SK-N-SH (cell line): ENCODE data around the gene ABCG5. TPM values are rescaled to one million over a fixed set of nuclear protein-coding genes. Genes with fewer than 3 reads are reported as not detected.

Experiments used
- CTCF ChIA-PET: fragments of 300-600, 350-600 bp; formaldehyde crosslinking; extraction: SDS; loops from one replicate; lab custom pipeline; 2021; lab: Yijun Ruan, JAX
- POLR2A ChIA-PET: fragments of 350-600 bp; sonication (Branson Sonifier 250); formaldehyde crosslinking; extraction: SDS; loops from one replicate; lab custom pipeline; 2020; ENCODE audit warnings: antibody characterized with exemption, inconsistent platforms; lab: Yijun Ruan, JAX
- DNase-seq: peaks from one replicate; pipeline ENCODE4 v3.0.0; 2012
- H2AFZ ChIP-seq: fragments of 200-600 bp; sonication (generic); 2 replicates; pipeline ENCODE4 v1.8.1; 2016; ENCODE audit warnings: antibody characterized with exemption, mild to moderate bottlenecking, low read depth
- H3F3A ChIP-seq: fragments of 200-600 bp; sonication (generic); replicated peaks from 2 replicates; pipeline ENCODE3; 2016; ENCODE audit warnings: antibody characterized with exemption, mild to moderate bottlenecking; ENCODE audit not compliant: insufficient read depth
- H3K27ac ChIP-seq, 2 experiments: fragments of 200-500 bp in 1 of 2; fragments of 200-600 bp in 1 of 2; sonication (Bioruptor generic) in 1 of 2; sonication (generic), shearing (Covaris generic) in 1 of 2; 2 replicates each; pipeline versions ENCODE4 v1.5.1 to v1.6.1; 2014 to 2016; ENCODE audit warnings: low read depth in 2 of 2, inconsistent platforms in 1 of 2, low read length in 1 of 2, mild to moderate bottlenecking in 1 of 2, mixed read lengths in 1 of 2
- H3K27me3 ChIP-seq: fragments of 200-600 bp; sonication (generic), shearing (Covaris generic); 2 replicates; pipeline ENCODE4 v1.6.1; 2016; ENCODE audit warnings: mixed run types; ENCODE audit not compliant: insufficient read depth
- H3K36me3 ChIP-seq, 2 experiments: fragments of 200-500 bp in 1 of 2; fragments of 200-600 bp in 1 of 2; sonication (Bioruptor generic) in 1 of 2; sonication (generic) in 1 of 2; replicated peaks in 1 of 2; 2 replicates each; pipeline versions ENCODE3 to v1.5.1; 2014 to 2016; ENCODE audit warnings: low read length in 1 of 2, mild to moderate bottlenecking in 1 of 2; ENCODE audit not compliant: insufficient read depth in 2 of 2, control insufficient read depth in 1 of 2
- H3K4me1 ChIP-seq, 2 experiments: fragments of 200-500 bp in 1 of 2; fragments of 200-600 bp in 1 of 2; sonication (Bioruptor generic) in 1 of 2; sonication (generic), shearing (Covaris generic) in 1 of 2; 2 replicates each; pipeline versions ENCODE4 v1.5.1 to v1.6.1; 2014 to 2016; ENCODE audit warnings: low read depth in 1 of 2, low read length in 1 of 2, mixed run types in 1 of 2; ENCODE audit not compliant: insufficient read depth in 2 of 2, control insufficient read depth in 1 of 2
- H3K4me2 ChIP-seq: fragments of 200-600 bp; sonication (generic), shearing (Covaris generic); 2 replicates; pipeline ENCODE4 v1.6.1; 2017; ENCODE audit warnings: mixed run types
- H3K4me3 ChIP-seq, 2 experiments: fragments of 200-500 bp in 1 of 2; fragments of 200-600 bp in 1 of 2; sonication (Bioruptor generic) in 1 of 2; sonication (generic), shearing (Covaris generic) in 1 of 2; 2 replicates each; pipeline versions ENCODE4 v1.5.1 to v1.8.1; 2014 to 2016; ENCODE audit warnings: low read depth in 2 of 2, inconsistent platforms in 1 of 2, low read length in 1 of 2, mild to moderate bottlenecking in 1 of 2, mixed read lengths in 1 of 2, moderate library complexity in 1 of 2
- H3K79me2 ChIP-seq: fragments of 200-600 bp; sonication (generic); 2 replicates; pipeline ENCODE4 v1.8.1; 2017; ENCODE audit warnings: mild to moderate bottlenecking; ENCODE audit not compliant: insufficient read depth
- H3K9ac ChIP-seq: fragments of 200-600 bp; sonication (generic); 2 replicates; pipeline ENCODE4 v1.6.1; 2017; ENCODE audit warnings: mixed run types
- H3K9me2 ChIP-seq: fragments of 200-600 bp; sonication (generic); 2 replicates; pipeline ENCODE4 v1.6.1; 2017; ENCODE audit warnings: mixed run types
- H3K9me3 ChIP-seq: fragments of 200-600 bp; sonication (generic); 2 replicates; pipeline ENCODE4 v1.6.1; 2017; ENCODE audit warnings: mixed run types, mild to moderate bottlenecking, moderate library complexity
- H4K20me1 ChIP-seq: fragments of 200-600 bp; sonication (generic); 2 replicates; pipeline ENCODE4 v1.6.1; 2017; ENCODE audit warnings: mild to moderate bottlenecking, mixed run types; ENCODE audit not compliant: insufficient read depth
- ELF1 ChIP-seq: IDR thresholded peaks from 2 replicates; pipeline ENCODE4 v1.4.0; 2012
- EP300 ChIP-seq, 2 experiments: IDR thresholded peaks; 2 replicates each; pipeline versions ENCODE4 v1.4.0 to v1.6.1; 2012; ENCODE audit warnings: borderline replicate concordance in 1 of 2, low read depth in 1 of 2, low read length in 1 of 2
- GATA2 ChIP-seq: sonication (generic); formaldehyde crosslinking; IDR thresholded peaks from 2 replicates; pipeline ENCODE4 v1.5.0; 2020; ENCODE audit warnings: mild to moderate bottlenecking, missing genetic modification reagents
- JUND ChIP-seq: IDR thresholded peaks from 2 replicates; pipeline ENCODE4 v1.4.0; 2012
- MXI1 ChIP-seq: IDR thresholded peaks from 2 replicates; pipeline ENCODE4 v1.6.1; 2012; ENCODE audit warnings: mild to moderate bottlenecking, low read depth, low read length, improper control_type of control experiment
- RXRA ChIP-seq: IDR thresholded peaks from 2 replicates; pipeline ENCODE4 v1.4.0; 2012; ENCODE audit warnings: low read depth, mild to moderate bottlenecking, borderline replicate concordance
- SIN3A ChIP-seq: IDR thresholded peaks from 2 replicates; pipeline ENCODE4 v1.6.1; 2012; ENCODE audit warnings: low read depth, mild to moderate bottlenecking, low read length, moderate library complexity, borderline replicate concordance
- TEAD4 ChIP-seq: IDR thresholded peaks from 2 replicates; pipeline ENCODE4 v1.4.0; 2012; ENCODE audit warnings: mild to moderate bottlenecking, borderline replicate concordance; ENCODE audit not compliant: insufficient read depth
- USF1 ChIP-seq: IDR thresholded peaks from 2 replicates; pipeline ENCODE4 v1.4.0; 2012; ENCODE audit warnings: low read depth, borderline replicate concordance
- YY1 ChIP-seq: IDR thresholded peaks from 2 replicates; pipeline ENCODE4 v1.4.0; 2012; ENCODE audit warnings: low read depth, mild to moderate bottlenecking
- WGBS: methylation state at CpG from one replicate; pipeline ENCODE4 v1.1.6; 2017; ENCODE audit warnings: low lambda C conversion rate; 5-methylcytosine and 5-hydroxymethylcytosine counted together
- polyA plus RNA-seq, 3 experiments: library from polyadenylated mRNA; depleted of rRNA; stranded (reverse); fragments of >200 nt; gene quantifications; 2 replicates each; pipeline ENCODE4 v1.2.3, GENCODE V29; 2012
- TF ChIP-seq, protein P1 (sequence below): IDR thresholded peaks from 2 replicates; pipeline ENCODE4 v1.4.0; 2012; ENCODE audit warnings: low read depth
- TF ChIP-seq, protein P2 (sequence below): IDR thresholded peaks from 2 replicates; pipeline ENCODE4 v1.6.1; 2012; ENCODE audit warnings: mild to moderate bottlenecking, low read depth, low read length, moderate library complexity
- TF ChIP-seq, protein P3 (sequence below): IDR thresholded peaks from 2 replicates; pipeline ENCODE4; 2012
- TF ChIP-seq, protein P4 (sequence below): fragments of 200-600 bp; sonication (generic); IDR thresholded peaks from 2 replicates; pipeline ENCODE4 v1.6.1; 2017; ENCODE audit warnings: antibody characterized with exemption, mild to moderate bottlenecking, moderate library complexity
- TF ChIP-seq, protein P5 (sequence below): IDR thresholded peaks from 2 replicates; pipeline ENCODE4 v1.4.0; 2012; ENCODE audit warnings: low read depth, borderline replicate concordance

ABCG5 gene
- polyA plus RNA-seq, 1 of the 3 experiments (the other 2 are of a cell fraction): not detected

- no peaks in the 10 kb centered on the region for H3K9me2 ChIP-seq
- TF ChIP-seq, protein P1, sequence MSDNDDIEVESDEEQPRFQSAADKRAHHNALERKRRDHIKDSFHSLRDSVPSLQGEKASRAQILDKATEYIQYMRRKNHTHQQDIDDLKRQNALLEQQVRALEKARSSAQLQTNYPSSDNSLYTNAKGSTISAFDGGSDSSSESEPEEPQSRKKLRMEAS: no peak
- no peak for TF ChIP-seq GATA2 (CRISPR knock-in tag)
- no peak for TF ChIP-seq TEAD4
- TF ChIP-seq RXRA: no peak
- TF ChIP-seq, protein P2, sequence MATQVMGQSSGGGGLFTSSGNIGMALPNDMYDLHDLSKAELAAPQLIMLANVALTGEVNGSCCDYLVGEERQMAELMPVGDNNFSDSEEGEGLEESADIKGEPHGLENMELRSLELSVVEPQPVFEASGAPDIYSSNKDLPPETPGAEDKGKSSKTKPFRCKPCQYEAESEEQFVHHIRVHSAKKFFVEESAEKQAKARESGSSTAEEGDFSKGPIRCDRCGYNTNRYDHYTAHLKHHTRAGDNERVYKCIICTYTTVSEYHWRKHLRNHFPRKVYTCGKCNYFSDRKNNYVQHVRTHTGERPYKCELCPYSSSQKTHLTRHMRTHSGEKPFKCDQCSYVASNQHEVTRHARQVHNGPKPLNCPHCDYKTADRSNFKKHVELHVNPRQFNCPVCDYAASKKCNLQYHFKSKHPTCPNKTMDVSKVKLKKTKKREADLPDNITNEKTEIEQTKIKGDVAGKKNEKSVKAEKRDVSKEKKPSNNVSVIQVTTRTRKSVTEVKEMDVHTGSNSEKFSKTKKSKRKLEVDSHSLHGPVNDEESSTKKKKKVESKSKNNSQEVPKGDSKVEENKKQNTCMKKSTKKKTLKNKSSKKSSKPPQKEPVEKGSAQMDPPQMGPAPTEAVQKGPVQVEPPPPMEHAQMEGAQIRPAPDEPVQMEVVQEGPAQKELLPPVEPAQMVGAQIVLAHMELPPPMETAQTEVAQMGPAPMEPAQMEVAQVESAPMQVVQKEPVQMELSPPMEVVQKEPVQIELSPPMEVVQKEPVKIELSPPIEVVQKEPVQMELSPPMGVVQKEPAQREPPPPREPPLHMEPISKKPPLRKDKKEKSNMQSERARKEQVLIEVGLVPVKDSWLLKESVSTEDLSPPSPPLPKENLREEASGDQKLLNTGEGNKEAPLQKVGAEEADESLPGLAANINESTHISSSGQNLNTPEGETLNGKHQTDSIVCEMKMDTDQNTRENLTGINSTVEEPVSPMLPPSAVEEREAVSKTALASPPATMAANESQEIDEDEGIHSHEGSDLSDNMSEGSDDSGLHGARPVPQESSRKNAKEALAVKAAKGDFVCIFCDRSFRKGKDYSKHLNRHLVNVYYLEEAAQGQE: no peak
- TF ChIP-seq YY1: no peak
- no peak for TF ChIP-seq MXI1
- TF ChIP-seq JUND: no peak
- no peak for TF ChIP-seq USF1
- TF ChIP-seq, protein P3, sequence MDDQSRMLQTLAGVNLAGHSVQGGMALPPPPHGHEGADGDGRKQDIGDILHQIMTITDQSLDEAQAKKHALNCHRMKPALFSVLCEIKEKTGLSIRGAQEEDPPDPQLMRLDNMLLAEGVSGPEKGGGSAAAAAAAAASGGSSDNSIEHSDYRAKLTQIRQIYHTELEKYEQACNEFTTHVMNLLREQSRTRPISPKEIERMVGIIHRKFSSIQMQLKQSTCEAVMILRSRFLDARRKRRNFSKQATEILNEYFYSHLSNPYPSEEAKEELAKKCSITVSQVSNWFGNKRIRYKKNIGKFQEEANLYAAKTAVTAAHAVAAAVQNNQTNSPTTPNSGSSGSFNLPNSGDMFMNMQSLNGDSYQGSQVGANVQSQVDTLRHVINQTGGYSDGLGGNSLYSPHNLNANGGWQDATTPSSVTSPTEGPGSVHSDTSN: no peak
- TF ChIP-seq, all 33 proteins: peak for 0
- ChIA-PET CTCF (interaction anchor here (1.2 to 1.3 kb wide), 2 partner anchors 25 to 212 kb away, joined by 3 read pairs; no protein-coding TSS in a partner anchor), POLR2A (no interaction called here)
- no peak overlapping the region for H3K27ac ChIP-seq
- H3K9me3 ChIP-seq: no peaks in the 10 kb centered on the region
- H3K4me1 ChIP-seq: no peaks in the 10 kb centered on the region; a peak in 1 of 4 replicates
- no peak overlapping the region for H3K9ac ChIP-seq
- H3K79me2 ChIP-seq: no peaks in the 10 kb centered on the region
- no peak overlapping the region for H2AFZ ChIP-seq
- WGBS: 85% methylated on average over 11 of the region's 11 CpGs
- H3K4me2 ChIP-seq: no peak overlapping the region
- H3F3A ChIP-seq: no peaks in the 10 kb centered on the region
- no peaks in the 10 kb centered on the region for H4K20me1 ChIP-seq
- no peak overlapping the region for H3K4me3 ChIP-seq
- H3K27me3 ChIP-seq: no peaks in the 10 kb centered on the region; the same call in 1 of the 2 replicates
- H3K36me3 ChIP-seq: no peaks in the 10 kb centered on the region
- no peak for DNase-seq
Observed at GRCh38 chr2:43823751-43824150, 14.9 kb downstream of the ABCG5 start.

- no peaks in the 10 kb centered on the region; the same call in 1 of the 2 replicates for H3K27me3 ChIP-seq
- no peaks in the 10 kb centered on the region; a peak in 1 of 4 replicates for H3K4me1 ChIP-seq
- no peaks in the 10 kb centered on the region for H3K79me2 ChIP-seq
- H3K9me3 ChIP-seq: no peaks in the 10 kb centered on the region
- H3K36me3 ChIP-seq: no peaks in the 10 kb centered on the region
- H3F3A ChIP-seq: no peaks in the 10 kb centered on the region
- DNase-seq: no peak
- no peaks in the 10 kb centered on the region for H4K20me1 ChIP-seq
- 58% methylated on average over 6 of the region's 7 CpGs for WGBS
- H3K4me2 ChIP-seq: no peak overlapping the region
- no peak overlapping the region for H3K4me3 ChIP-seq
- no peak overlapping the region for H2AFZ ChIP-seq
- H3K27ac ChIP-seq: no peak overlapping the region
- POLR2A ChIA-PET: no interaction called here
- CTCF ChIA-PET: interaction anchor here (1.2 to 1.3 kb wide), 2 partner anchors 24 to 211 kb away, joined by 3 read pairs; no protein-coding TSS in a partner anchor
- no peak overlapping the region for H3K9ac ChIP-seq
- no peaks in the 10 kb centered on the region for H3K9me2 ChIP-seq
- TF ChIP-seq SIN3A (no peak), RXRA (no peak), ELF1 (no peak), EP300 (IDR thresholded peaks at IDR 0.05; ENCODE audit: borderline replicate concordance in 1 of 2, low read depth in 1 of 2, low read length in 1 of 2) (no peak), JUND (no peak)
- TF ChIP-seq, protein P4, sequence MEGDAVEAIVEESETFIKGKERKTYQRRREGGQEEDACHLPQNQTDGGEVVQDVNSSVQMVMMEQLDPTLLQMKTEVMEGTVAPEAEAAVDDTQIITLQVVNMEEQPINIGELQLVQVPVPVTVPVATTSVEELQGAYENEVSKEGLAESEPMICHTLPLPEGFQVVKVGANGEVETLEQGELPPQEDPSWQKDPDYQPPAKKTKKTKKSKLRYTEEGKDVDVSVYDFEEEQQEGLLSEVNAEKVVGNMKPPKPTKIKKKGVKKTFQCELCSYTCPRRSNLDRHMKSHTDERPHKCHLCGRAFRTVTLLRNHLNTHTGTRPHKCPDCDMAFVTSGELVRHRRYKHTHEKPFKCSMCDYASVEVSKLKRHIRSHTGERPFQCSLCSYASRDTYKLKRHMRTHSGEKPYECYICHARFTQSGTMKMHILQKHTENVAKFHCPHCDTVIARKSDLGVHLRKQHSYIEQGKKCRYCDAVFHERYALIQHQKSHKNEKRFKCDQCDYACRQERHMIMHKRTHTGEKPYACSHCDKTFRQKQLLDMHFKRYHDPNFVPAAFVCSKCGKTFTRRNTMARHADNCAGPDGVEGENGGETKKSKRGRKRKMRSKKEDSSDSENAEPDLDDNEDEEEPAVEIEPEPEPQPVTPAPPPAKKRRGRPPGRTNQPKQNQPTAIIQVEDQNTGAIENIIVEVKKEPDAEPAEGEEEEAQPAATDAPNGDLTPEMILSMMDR: no peak
- TF ChIP-seq, protein P3: no peak
- TF ChIP-seq, protein P1: no peak
- TF ChIP-seq, protein P5, sequence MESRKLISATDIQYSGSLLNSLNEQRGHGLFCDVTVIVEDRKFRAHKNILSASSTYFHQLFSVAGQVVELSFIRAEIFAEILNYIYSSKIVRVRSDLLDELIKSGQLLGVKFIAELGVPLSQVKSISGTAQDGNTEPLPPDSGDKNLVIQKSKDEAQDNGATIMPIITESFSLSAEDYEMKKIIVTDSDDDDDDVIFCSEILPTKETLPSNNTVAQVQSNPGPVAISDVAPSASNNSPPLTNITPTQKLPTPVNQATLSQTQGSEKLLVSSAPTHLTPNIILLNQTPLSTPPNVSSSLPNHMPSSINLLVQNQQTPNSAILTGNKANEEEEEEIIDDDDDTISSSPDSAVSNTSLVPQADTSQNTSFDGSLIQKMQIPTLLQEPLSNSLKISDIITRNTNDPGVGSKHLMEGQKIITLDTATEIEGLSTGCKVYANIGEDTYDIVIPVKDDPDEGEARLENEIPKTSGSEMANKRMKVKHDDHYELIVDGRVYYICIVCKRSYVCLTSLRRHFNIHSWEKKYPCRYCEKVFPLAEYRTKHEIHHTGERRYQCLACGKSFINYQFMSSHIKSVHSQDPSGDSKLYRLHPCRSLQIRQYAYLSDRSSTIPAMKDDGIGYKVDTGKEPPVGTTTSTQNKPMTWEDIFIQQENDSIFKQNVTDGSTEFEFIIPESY: no peak
Observed at GRCh38 chr2:43822839-43823238, 15.8 kb downstream of the ABCG5 start.
